IPS DF 19.7 (cell line): ENCODE results near the gene FAM187B.

Source experiments
- DNase-seq: peaks from one replicate; pipeline ENCODE4 v3.0.0-alpha.2; 2013; ENCODE audit warnings: low read depth, low spot score

FAM187B gene

DNA sequence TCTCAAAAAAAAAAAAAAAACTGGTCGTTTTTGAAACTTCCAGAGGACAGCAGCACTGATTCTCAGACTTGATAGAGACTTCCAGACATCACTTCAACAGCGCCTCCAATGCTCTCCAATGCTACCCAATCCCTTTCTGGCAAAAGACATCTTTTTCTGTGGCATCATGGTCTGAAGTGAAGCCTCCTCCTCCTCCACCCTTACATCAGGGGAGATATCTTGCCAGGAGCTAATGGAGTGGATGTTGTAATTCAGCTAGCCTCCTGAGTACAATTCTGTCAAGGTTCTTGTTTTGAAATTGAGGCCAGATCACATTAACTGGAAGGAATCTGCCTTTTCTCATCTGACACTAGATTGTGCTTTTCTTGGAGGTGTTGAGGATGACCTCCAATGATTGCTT lies 49.8 kb downstream of the FAM187B start:
- DNase-seq = no peak

DNA sequence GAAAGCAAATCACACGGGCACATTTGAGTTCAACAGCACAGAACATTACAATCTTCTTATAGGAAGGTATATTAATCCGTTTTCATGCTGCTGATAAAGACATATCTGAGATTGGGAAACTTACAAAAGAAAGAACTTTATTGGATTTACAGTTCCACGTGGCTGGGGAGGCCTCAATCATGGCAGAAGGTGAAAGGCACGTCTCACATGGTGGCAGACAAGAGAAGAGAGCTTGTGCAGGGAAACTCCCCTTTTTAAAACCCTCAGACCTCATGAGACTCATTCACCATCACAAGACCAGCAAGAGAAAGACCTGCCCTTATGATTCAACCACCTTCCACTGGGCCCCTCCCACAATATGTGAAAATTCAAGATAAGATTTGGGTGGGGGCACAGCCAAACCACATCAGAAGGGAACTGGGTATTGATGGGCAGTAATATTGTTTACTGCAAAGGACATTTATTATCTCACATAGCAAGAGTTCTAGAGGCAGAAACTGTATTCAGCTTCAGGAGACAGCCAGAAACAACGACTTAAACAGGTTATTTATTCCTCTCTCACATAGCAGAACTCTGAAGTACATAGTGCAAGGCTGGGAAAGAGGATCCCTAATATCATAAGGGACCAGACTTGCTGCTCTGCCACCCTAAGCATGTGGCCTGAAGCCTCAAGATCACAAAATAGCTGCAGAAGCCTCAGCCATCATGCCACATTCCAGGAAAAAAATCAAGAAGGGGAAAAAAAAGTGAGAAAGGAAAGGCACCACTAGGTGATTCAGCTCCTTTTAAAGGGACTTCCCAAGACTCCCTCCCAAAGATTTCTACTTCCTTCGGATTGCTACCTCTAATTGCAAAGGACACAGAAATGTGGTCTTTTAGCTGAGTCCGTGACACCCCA lies 50.9 kb downstream of the FAM187B start:
- DNase-seq = no peak

DNA sequence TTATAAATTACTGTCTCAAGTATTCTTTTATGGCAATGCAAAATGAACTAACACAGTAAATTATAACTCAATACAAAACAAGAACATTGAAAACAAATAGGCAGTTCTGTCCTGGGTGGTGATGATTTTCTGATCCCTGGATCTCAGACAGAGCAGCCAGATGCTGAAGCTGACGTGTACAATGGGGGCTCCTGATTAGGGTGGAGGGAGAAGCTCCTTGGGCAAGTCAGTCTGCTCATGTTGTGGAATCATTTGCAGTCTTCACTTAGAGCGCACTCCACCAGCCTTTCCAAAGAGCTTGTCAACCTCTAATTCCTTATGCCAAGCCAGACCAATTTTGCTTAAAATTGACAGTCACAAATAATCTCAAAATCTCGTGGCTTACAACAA lies 52.4 kb downstream of the FAM187B start:
- no peak for DNase-seq
